Chondrocyte (in vitro differentiated cells): ENCODE results near the gene ST6GALNAC5. TPM values are rescaled to one million over a fixed set of nuclear protein-coding genes. Genes with fewer than 3 reads are reported as not detected.
"Not testable (repeated sequence)": the region's sequence is repeated elsewhere in the genome, so short reads cannot be mapped to it uniquely, and the experiment has no call there.

Experiments used
- DNase-seq: peaks from one replicate; pipeline ENCODE4 v3.0.0; 2021; ENCODE audit warnings: mixed read lengths, low spot score
- H3K27ac Mint-ChIP-seq: one replicate; pipeline ENCODE4 v1.8.0; 2021; ENCODE audit warnings: mild to moderate bottlenecking, moderate library complexity, mixed read lengths; ENCODE audit not compliant: unreplicated experiment
- H3K27me3 Mint-ChIP-seq: 2 replicates; pipeline ENCODE4 v1.8.0; 2021; ENCODE audit warnings: low read depth, mixed read lengths
- H3K36me3 Mint-ChIP-seq: 2 replicates; pipeline ENCODE4 v1.8.0; 2021; ENCODE audit warnings: low read depth, mixed read lengths
- H3K4me1 Mint-ChIP-seq: 2 replicates; pipeline ENCODE4 v1.8.0; 2021; ENCODE audit warnings: low read depth, mild to moderate bottlenecking, mixed read lengths
- H3K4me3 Mint-ChIP-seq: one replicate; pipeline ENCODE4 v1.8.0; 2021; ENCODE audit warnings: mild to moderate bottlenecking, moderate library complexity, mixed read lengths; ENCODE audit not compliant: unreplicated experiment
- H3K9me3 Mint-ChIP-seq: 2 replicates; pipeline ENCODE4 v1.8.0; 2021; ENCODE audit warnings: low read depth, mixed read lengths
- total RNA-seq: library from RNA; stranded (reverse); gene quantifications from 3 replicates; pipeline ENCODE4 v1.2.1, GENCODE V29; 2021
- TF ChIP-seq, protein P1 (sequence below): fragments of 200-600 bp; sonication (generic); IDR thresholded peaks from 2 replicates; pipeline ENCODE4 v1.5.0; 2021; ENCODE audit warnings: antibody characterized with exemption, mild to moderate bottlenecking, moderate library complexity

ST6GALNAC5 gene
- total RNA-seq, 1 donor from 2014 or later = 7.3 TPM

DNA sequence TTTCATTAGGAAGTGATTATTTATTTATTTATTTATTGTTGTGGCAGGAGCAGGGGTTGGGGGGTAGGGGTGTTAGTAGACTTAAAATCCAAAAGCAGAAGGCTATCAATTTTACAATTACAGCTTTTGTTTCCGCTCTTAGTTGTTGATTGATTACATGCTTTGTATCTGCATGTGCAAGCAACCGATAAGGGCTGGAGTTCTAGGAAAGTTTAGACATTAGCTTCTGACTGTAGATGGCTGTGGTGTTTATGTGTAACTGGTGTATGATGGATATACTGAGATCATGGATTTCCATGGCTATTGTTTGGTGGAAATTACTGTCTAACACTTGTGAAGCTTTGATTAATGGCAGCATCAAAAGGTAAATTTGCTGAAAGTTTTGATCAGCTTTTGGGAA lies 2.8 kb downstream of the ST6GALNAC5 start:
- Mint-ChIP-seq H3K4me1 (peaks cover 12% of the 10 kb centered on the region), H3K27ac (no peak overlapping the region), H3K4me3 (no peak overlapping the region), H3K27me3 (no peaks in the 10 kb centered on the region), H3K9me3 (peaks cover 4% of the 10 kb centered on the region), H3K36me3 (peaks cover 3% of the 10 kb centered on the region)
- TF ChIP-seq, protein P1, sequence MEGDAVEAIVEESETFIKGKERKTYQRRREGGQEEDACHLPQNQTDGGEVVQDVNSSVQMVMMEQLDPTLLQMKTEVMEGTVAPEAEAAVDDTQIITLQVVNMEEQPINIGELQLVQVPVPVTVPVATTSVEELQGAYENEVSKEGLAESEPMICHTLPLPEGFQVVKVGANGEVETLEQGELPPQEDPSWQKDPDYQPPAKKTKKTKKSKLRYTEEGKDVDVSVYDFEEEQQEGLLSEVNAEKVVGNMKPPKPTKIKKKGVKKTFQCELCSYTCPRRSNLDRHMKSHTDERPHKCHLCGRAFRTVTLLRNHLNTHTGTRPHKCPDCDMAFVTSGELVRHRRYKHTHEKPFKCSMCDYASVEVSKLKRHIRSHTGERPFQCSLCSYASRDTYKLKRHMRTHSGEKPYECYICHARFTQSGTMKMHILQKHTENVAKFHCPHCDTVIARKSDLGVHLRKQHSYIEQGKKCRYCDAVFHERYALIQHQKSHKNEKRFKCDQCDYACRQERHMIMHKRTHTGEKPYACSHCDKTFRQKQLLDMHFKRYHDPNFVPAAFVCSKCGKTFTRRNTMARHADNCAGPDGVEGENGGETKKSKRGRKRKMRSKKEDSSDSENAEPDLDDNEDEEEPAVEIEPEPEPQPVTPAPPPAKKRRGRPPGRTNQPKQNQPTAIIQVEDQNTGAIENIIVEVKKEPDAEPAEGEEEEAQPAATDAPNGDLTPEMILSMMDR = no peak
- DNase-seq = no peak

DNA sequence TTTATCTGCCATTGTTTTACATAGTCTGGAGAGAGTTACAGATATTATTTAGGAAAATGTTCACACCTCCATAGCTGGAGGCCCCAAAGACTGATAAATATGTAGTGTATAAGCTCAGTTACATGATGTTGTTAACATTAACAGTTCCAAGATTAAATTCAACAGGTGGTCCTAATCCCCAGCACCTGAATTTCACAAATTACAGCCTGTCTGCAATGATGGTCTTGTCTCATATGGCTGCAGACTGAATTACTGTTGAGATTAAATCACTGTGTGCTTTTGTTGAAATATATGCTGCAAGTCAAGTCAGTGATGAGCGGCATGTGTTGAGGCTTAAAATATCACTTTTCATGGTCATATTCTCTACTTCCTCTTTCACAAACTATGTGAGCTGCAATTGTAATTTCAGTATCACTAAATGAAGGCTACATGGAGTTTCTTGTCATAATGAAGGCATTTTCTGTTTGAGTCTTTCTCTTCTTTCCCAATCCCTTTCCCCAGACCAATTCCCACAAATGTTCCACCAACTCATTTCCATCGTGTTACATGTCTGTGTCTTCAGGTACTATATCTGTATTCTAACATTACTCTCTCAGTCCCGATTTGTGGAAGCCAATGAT lies 4.2 kb downstream of the ST6GALNAC5 start:
- TF ChIP-seq, protein P1 = no peak
- Mint-ChIP-seq H3K9me3 (peaks cover 5% of the 10 kb centered on the region), H3K4me1 (peaks cover 12% of the 10 kb centered on the region), H3K4me3 (no peak overlapping the region), H3K36me3 (peaks cover 3% of the 10 kb centered on the region), H3K27ac (no peak overlapping the region), H3K27me3 (no peaks in the 10 kb centered on the region)
- no peak for DNase-seq

DNA sequence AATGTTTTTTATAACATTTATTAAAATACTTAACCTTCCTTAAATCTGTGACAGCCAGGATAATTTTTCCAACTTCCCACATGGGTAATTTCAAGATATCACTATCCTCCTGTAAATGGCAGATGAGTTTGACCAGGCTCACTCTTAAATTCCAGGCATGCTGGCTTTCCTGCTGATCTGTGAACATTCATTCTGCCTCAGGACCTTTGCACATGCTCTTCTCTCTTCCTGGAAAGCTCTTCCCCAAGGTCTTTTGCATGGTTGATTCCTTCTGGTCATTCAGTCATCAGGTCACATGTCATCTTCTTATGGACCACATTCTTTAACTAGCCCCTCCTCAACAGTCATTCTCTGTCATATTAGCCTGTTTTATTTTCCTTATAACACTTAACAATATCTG lies 5.7 kb downstream of the ST6GALNAC5 start:
- Mint-ChIP-seq H3K36me3 (peaks cover 3% of the 10 kb centered on the region), H3K27ac (no peak overlapping the region), H3K9me3 (peaks cover 6% of the 10 kb centered on the region), H3K4me3 (no peak overlapping the region), H3K27me3 (no peaks in the 10 kb centered on the region), H3K4me1 (peaks cover 6% of the 10 kb centered on the region)
- TF ChIP-seq, protein P1 = no peak
- DNase-seq = no peak

DNA sequence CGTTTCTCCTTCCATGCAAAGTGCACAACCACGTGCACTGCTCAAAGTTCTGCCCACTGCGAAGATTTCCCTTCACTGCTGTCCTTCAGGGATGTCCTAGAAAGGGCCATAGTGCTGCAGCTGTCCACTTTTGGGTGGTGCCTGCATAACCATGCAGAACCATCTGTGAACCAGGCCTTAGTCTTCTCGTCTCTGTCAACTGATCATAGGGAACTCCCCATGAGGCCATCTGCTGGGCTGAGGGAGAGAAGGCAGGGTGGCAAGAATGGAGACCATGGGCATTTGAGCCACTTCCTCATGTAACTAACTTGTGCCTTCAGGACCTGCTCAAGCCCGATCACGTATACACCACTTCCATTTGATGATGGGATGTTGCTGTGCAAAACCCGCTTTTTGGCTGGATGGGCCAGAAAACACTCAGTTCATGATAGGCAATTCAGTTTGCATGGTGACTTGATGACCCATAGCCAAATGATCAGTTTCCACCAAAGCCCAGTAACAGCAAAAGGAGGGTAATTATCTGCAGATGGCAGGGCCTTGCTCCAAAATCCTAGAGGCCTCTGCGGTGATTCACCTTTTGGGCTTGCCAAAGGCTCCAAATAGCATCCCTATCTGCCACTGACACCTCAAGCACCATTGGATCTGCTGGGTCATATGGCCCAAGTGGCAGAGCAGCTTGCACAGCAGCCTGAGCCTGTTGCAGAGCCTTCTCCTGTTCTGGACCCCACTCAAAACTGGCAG lies 9.5 kb downstream of the ST6GALNAC5 start:
- no peak overlapping the region for H3K4me3 Mint-ChIP-seq
- H3K36me3 Mint-ChIP-seq = peaks cover 3% of the 10 kb centered on the region
- TF ChIP-seq, protein P1 = no peak
- peaks cover 6% of the 10 kb centered on the region for H3K4me1 Mint-ChIP-seq
- H3K9me3 Mint-ChIP-seq = peaks cover 6% of the 10 kb centered on the region
- H3K27me3 Mint-ChIP-seq = no peaks in the 10 kb centered on the region
- DNase-seq = no peak
- H3K27ac Mint-ChIP-seq = no peak overlapping the region

DNA sequence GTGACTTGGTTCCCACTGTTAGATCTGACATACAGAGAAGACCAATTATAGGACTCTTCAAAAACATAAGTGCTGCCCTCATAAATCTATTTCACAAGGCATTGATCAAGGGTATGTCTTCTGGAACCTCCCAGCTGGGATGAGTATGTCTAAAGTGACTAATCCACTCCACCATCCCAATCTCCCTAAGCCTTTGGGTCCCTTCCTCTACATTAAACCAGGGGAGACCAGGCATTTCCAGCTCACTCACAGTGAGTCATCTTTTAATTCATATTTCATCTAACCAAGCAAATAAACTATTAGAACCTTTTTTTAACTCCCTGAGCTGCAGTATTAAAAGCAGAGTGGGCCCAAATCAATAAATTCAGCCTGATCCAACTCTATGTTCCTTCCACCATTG lies 11.7 kb downstream of the ST6GALNAC5 start:
- not testable (repeated sequence) for H3K36me3 Mint-ChIP-seq, DNase-seq, H3K4me1 Mint-ChIP-seq, H3K4me3 Mint-ChIP-seq, H3K27me3 Mint-ChIP-seq, H3K27ac Mint-ChIP-seq, H3K9me3 Mint-ChIP-seq
